ENCODE results near the gene SYNE4.

DNA sequence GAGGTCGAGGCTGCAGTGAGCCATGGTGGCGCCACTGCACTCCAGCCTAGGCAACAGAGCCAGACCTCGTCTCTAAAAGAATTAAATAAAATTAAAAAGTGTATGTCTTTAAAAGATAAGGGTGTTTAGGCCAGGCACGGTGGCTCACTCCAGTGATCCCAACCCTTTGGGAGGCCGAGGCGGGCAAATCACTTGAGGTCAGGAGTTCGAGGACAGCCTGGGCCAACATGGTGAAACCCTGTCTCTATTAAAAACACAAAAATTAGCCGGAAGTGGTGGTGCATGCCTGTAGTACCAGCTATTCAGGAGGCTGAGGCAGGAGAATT lies 21.1 kb downstream of the SYNE4 start:
- TF ChIP-seq POLR2A (IDR thresholded peaks at IDR 0.05; ENCODE audit: low read length) (no peak), GATA1 (IDR thresholded peaks at IDR 0.05; ENCODE audit: low read depth, low read length) (no peak)

All from erythroblast (primary cell).